Fibroblast of skin of back (primary cell): ENCODE data around the gene SBK3.
"Not testable (repeated sequence)": the region's sequence is repeated elsewhere in the genome, so short reads cannot be mapped to it uniquely, and the experiment has no call there.

Experiments used
- DNase-seq: peaks from one replicate; pipeline ENCODE4 v3.0.0-alpha.2; 2013

Gene SBK3

GRCh38 chr19:55539090-55539984 is 6.0 kb downstream of the SBK3 start:
- DNase-seq: no peak

DNA sequence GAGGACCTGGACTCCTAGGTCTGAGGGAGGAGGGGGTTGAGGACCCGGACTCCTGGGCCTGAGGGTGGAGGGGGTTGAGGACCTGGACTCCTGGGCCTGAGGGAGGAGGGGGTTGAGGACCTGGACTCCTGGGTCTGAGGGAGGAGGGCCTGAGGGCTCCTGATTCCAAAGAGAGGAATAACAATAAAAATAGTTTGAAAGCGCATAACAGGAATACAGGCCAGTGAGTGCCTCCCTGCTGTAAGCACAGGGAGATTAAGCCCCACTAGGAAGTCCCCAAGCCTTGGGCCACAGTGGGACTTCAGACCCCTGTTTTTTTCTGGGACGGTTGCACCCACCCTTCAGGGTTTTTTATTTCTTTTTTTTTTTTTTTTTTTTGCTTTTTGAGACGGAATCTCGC is 7.2 kb downstream of the SBK3 start:
- DNase-seq: no peak

GRCh38 chr19:55537741-55538111 is 7.6 kb downstream of the SBK3 start:
- DNase-seq: peak; percentile 52

DNA sequence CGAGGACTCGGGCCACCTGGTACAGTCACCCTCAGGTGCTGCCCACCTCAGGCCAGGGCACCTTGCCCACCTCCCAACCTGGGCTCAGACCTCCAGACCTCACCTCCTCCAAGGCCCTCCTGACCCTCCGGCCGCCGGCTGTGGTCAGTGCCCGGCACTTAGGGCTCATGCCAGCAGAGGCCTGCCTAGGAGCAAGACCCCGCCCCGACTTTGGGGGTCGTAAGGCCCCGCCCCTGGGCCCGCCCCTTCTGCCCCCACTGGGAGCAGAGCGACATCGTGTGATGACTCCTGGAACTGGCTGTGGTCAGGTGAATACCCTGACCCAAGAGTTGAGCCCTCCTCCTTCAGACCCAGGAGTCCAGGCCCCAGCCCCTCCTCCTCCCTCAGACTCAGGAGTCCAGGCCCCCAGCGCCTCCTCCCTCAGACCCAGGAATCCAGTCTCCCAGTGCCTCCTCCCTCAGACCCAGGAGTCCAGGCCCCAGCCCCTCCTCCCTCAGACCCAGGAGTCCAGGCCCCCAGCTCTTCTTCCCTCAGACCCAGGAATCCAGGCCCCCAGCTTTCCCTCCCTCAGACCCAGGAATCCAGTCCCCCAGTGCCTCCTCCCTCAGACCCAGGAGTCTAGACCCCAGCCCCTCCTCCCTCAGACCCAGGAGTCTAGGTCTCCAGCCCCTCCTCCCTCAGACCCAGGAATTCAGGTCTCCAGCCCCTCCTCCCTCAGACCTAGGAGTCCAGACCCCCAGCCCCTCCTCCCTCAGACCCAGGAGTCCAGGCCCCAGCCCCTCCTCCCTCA is 8.2 kb downstream of the SBK3 start, which contains the start of gene SBK2:
Gene SBK2 (minus strand): TSS at position 183 of the 790 bp plus-strand sequence. CDS start 839 bp downstream, outside the sequence.
- no peak for DNase-seq

GRCh38 chr19:55536366-55536765 is 9.0 kb downstream of the SBK3 start:
- DNase-seq: no peak

DNA sequence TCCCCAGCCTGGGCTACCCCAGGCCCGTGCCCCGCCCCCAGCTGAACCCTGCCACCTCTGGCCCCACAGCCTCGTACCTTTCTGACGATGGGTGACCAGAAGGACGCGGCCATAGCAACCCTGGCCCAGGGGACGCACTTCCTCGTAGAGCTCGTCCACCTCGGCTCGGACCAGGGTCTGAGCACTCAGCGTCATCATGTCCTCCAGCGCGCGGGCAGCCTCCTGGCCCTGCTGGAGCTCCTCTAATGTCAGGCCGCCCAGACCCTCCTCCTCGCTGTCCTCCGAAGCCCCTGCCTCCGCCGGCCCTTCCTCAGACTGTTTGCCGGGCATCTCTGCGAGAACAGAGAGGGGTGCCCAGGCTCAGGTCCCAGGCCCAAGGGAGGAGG is 9.4 kb downstream of the SBK3 start:
- DNase-seq: no peak

DNA sequence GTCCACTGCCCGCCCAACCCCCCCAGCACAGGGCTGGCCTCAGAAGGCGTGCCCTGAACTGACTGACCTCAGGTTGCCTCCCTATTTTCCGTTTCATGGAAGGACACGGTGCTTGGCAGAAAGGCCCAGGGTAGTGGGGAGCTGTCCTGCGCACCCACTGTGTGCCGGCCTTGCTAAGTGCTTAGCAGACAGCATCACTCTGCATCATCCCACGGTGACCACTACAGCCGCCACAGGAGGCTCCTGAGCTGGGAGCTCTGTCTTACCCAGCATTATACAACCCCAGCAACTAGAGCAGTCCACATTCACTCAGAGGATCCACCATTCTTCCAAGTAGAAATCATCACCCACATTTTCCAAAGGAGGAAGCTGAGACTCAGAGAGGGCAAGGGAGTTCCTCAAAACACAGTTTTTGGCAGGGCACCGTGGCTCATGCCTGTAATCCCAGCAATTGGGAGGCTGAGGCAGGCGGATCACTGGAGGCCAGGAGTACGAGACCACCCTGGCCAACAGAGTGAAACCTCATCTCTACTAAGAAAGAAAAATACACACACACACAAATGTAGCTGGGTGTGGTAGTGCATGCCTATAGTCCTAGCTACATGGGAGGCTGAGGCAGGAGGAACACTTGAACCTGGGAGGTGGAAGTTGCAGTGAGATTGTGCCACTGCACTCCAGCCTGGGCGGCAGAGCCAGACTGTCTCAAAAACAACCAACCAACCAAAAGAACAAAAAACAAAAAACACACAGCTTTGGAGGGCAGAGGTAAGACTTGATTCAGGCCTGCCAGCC is 10.0 kb downstream of the SBK3 start:
- DNase-seq: no peak

DNA sequence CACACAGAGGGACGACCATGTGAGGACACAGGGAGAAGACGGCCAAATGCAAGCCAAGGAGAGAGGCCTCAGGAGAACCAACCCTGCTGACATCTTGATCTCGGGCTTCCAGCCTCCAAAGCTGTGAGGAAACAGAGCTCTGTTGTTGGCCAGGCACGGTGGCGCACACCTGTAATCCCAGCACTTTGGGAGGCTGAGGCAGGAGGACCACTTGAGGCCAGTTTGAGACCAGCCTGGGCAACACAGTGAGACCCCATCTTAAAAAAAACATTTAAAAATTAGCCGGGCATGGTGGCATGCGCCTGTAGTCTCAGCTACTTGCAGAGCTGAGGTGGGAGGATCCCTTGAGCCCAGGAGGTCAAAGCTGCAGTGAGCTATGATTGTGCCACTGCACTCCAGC is 11.1 kb downstream of the SBK3 start:
- not testable (repeated sequence) for DNase-seq

GRCh38 chr19:55530996-55531395 is 14.3 kb downstream of the SBK3 start:
- no peak for DNase-seq

- DNase-seq: no peak
Observed at GRCh38 chr19:55529636-55530234, 15.6 kb downstream of the SBK3 start.

- peak; percentile 30 for DNase-seq
Observed at GRCh38 chr19:55528030-55528803, 17.1 kb downstream of the SBK3 start.

GRCh38 chr19:55527197-55528029 is 17.9 kb downstream of the SBK3 start:
- DNase-seq: no peak

DNA sequence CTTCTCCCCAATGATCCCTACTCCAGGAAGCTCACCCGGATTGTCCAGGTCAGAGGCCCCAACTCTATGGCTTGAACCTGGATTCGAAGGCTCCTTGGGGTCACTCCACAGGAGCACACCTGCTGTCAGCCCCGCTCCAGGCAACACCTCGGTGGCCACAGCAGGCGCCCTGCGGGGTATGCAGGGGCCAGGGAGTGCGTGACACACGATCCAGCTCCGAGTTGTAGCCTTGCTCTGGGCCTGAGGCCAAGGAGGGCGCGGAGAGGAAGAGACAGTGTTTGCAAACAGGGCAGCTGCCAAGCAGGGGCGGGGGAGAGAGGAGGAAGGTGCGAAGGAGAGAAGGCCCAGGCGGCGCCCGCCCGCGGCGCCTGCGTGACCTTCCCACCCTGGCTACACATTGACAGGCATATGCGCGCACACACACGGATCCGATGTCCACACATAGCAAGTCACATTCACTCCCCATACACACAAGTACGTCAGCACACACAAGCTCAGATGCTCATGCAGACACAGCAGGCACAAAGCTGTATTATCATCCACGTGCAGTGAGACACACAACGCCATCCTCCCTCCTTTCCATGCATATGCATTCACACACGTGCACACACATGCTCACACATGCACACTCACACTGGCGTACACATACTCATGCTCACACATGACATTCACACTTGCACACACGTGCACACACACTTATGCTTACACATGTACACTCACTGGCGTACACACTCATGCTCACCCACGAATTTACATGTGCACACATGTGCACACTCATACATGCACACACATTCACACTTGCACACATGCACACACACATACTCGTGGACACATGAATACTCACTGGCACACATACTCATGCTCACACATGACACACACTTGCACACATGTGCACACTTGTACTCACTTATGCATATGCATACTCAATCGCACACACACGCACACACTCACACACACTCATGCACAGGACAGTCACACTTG is 18.8 kb downstream of the SBK3 start:
- peak; percentile 72 for DNase-seq

DNA sequence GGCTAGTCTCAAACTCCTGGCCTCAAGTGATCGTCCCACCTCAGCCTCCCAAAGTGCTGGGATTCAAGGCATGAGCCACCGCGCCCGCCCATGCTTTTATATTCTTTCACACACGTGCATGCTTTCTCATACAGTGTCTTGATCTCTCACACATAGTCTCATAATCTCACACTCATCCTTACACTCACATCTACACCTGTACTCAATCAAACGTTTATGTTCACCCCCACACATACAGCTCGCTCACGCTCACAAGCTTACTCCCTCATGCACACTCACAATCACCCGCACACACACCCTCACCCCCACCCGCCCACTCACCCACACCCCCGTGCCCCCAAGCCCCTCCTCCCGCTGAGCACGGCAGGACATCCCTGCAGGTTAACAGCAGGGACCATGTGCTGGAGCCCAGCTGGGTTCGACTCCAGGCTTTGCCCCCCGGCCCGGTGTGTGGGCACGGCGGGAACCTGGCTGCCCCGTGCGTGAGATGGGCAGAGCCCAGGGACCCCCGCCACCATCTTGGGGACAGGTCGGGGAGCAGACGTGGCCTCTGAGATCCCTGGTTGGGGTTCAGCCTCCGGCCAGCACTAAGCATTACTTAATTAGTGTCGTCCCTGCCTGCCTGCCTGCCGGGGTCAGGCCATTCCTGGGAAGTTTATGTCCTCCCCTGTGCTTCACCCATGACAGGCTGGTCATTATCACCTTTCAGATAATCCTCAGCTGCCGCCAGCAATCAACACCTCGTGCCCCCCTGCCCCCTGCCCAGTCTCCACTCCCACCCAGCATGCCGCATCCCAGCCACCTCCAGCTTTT is 19.8 kb downstream of the SBK3 start:
- no peak for DNase-seq

DNA sequence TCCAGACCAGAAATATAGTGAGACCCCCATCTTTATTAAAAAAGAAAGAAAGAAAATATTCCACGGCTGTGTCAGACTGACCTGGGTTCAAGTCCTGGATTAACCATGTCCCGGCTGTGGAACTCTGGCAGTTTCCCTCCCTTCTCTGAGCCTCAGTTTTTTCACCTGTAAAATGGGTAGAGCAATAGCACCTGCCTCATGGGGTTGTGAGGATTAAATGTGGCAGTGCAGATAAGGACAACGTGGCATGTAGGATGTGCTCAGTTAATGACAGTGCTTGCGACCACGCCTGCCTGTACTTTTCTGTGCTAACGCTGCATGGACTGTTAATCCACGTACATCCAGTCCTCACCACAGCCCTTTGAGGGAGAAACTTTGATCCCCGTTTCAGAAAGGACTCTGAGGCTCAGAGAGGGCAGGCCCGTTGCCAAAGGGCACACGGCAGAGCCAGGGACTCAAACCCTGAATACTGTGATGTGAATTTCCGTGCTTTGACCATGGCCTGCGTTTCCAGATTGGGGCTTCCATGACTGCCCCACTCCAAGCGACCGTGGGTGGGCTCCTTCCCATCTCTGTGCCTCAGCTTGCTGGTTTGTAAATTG is 24.6 kb downstream of the SBK3 start:
- DNase-seq: no peak

DNA sequence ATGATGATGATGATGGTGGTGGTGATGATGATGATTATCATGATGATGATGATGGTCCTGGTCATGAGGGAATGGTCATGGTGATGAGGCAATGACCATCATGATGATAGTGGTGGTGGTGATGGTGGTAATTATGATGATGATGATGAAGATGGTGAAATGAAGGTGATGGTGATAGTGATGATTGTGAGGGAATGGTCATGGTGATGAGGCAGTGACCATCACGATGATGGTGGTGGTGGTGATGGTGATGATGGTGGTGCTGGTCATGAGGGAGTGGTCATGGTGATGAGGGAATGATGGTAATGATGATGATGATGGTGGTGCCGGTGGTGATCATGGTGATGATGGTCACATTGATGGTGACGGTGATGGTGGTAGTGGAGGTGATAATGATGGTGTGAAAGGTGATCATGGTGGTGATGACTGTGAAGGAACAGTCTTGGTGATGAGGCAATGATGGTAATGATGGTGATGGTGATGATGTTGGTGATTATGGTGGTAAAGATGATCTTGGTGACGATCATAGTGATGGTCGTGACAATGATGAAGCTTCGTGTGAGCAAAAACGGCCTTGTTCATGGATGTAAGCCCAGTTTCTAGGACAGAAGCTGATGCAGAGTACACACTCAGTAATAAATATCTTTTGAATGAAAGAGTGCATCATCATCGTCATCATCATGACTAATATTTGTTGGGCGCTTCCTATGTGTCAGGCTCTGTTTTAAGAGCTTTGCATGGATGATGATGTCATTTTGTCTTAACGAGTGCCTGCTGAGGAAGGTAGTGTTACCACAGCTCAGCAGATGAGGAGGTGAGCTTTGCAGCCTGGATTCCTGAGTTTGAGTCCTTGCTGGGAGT is 25.7 kb downstream of the SBK3 start:
- DNase-seq: peak; percentile 82
